Transverse colon (tissue), 4 donors: Measurements from ENCODE around the gene NRCAM. TPM values are rescaled to one million over a fixed set of nuclear protein-coding genes. Genes with fewer than 3 reads are reported as not detected.

Experiments used
- DNase-seq: peaks from one replicate; pipeline ENCODE4 v3.0.0-alpha.2; 2019
- H3K27ac ChIP-seq, 4 donors: fragments of 200-600 bp; sonication (generic); 2 replicates each; pipeline ENCODE4 v1.5.1; 2016 to 2018; ENCODE audit warnings: inconsistent platforms in 4 of 4
- H3K27me3 ChIP-seq: fragments of 200-600 bp; sonication (generic); 2 replicates; pipeline ENCODE4 v1.5.1; 2017; ENCODE audit warnings: inconsistent platforms
- H3K36me3 ChIP-seq, 4 donors: fragments of 200-600 bp; sonication (generic); 2 replicates each; pipeline ENCODE4 v1.5.1; 2017 to 2019; ENCODE audit warnings: inconsistent platforms in 4 of 4
- H3K4me1 ChIP-seq, 4 donors: fragments of 200-600 bp; sonication (generic); 2 replicates each; pipeline ENCODE4 v1.5.1; 2017 to 2020; ENCODE audit warnings: inconsistent platforms in 4 of 4
- H3K4me3 ChIP-seq, 4 donors: fragments of 200-600 bp; sonication (generic); 1 replicate in 1 of 4; 2 replicates in 3 of 4; pipeline versions ENCODE4 v1.5.1 to v1.6.1; 2017 to 2019; ENCODE audit warnings: inconsistent platforms in 4 of 4
- H3K9me3 ChIP-seq, 2 donors: fragments of 200-600 bp; sonication (generic); 2 replicates each; pipeline ENCODE4 v1.5.1; 2017 to 2019; ENCODE audit warnings: inconsistent platforms in 2 of 2
- EP300 ChIP-seq: sonication (generic); formaldehyde crosslinking; IDR thresholded peaks from one replicate; pipeline ENCODE4 v1.6.1; 2017; ENCODE audit warnings: antibody characterized with exemption, low read depth
- POLR2A ChIP-seq: fragments of 450-650 bp; IDR thresholded peaks from one replicate; pipeline ENCODE4 v1.6.1; 2016; ENCODE audit warnings: antibody characterized with exemption, mild to moderate bottlenecking, moderate library complexity
- POLR2AphosphoS5 ChIP-seq, 3 donors: sonication (generic); formaldehyde crosslinking; IDR thresholded peaks; one replicate each; pipeline ENCODE4 v1.6.1; 2016; ENCODE audit warnings: antibody characterized with exemption in 3 of 3
- WGBS, 2 donors: methylation state at CpG; one replicate each; pipeline ENCODE4 v1.1.5; 2018; ENCODE audit warnings: low coverage in 1 of 2; 5-methylcytosine and 5-hydroxymethylcytosine counted together
- in situ Hi-C, 4 donors: fragments of 200-750 bp; cut with MboI; loops; one replicate each; pipeline versions ENCODE4 v1.15.0 to v1.15.1; 2017; ENCODE audit warnings: low sequenced_read_pairs in 3 of 4, low pct_ligation_motif_present in 1 of 4, low pct_unique_long_range_greater_than_20kb in 1 of 4
- intact Hi-C: fragments of 100-400 bp; cut with DNase I; formaldehyde crosslinking; loops from one replicate; pipeline ENCODE4 v1.15.1; 2023; ENCODE audit warnings: low total_unique reads
- total RNA-seq, 4 donors: library from RNA; depleted of rRNA; stranded (reverse); fragments of >200 nt; gene quantifications; one replicate each; pipeline ENCODE4 v1.1.0, GENCODE V29; 2016
- TF ChIP-seq, protein P1 (sequence below), 5 experiments: fragments of 200-600 bp in 3 of 5; fragments of 450-650 bp in 2 of 5; sonication (generic) in 3 of 5; IDR thresholded peaks; 1 replicate in 2 of 5; 2 replicates in 3 of 5; pipeline ENCODE4 v1.5.1; 2016 to 2017; ENCODE audit warnings: antibody characterized with exemption in 5 of 5, inconsistent platforms in 3 of 5, mild to moderate bottlenecking in 2 of 5, moderate library complexity in 1 of 5

NRCAM gene
- total RNA-seq, 4 donors from 2014 or later, result 0.60 to 2.5 (median 1.8) TPM

DNA sequence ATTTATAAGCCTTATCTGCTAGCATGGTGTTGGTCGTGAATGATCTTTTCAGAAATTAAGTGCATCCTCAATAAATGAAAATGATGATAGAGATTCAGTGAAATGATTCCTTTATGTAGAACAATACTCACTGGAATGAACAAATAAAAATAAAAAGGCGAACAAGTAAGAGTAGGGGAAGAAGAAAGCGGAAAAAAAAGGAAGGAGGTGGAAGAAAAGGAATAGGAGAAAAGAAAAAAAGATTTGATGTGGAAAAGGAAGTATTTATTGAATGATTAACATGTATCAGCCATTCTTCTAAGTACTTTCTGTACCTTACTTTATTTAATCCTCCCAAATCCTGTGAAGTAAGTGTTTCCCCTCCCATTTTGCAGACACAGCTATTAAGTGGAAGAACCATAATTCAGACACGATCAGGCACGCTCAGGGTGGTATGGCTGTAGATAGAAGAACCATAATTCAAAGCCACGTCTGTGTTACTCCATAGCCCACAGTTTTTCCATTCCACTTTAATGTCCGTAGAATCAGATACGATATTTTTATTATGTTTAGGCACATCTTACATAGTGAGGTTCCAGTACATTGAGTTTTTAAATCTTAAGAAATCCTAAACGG lies 169.8 kb downstream of the NRCAM start:
- Histone ChIP-seq H3K4me1 (peaks cover 0 to 5% (median 0%) of the 10 kb centered on the region in 4 donors), H3K36me3 (no peaks in the 10 kb centered on the region), H3K27me3 (no peaks in the 10 kb centered on the region), H3K27ac (no peak overlapping the region), H3K4me3 (no peak overlapping the region), H3K9me3 (no peaks in the 10 kb centered on the region)
- no peak for DNase-seq
- intact Hi-C loops (no loop called here), in situ Hi-C loops (no loop called here)
- TF ChIP-seq EP300 (no peak), POLR2A (no peak), POLR2AphosphoS5 (IDR thresholded peaks at IDR 0.05) (no peak)
- WGBS, 2 donors, result 78 to 80% methylated on average over 9 of the region's 9 CpGs

DNA sequence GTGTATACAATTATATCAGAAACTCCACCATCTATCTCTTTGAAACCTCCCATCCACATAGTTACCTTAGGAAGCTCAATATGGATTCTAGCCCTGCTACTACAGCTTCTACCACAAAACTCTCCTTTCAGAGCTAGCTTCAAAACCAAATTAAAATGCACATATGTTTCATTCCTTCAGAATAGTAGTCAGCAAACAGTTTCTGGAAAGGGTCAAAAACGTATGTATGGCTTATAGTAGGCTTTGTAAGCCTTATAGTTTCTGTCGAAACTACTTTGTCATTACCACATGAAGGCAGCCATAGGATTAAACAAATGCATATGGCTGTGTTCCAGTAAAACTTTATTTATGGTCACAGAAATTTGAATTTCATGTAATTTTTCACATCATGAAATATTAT lies 170.5 kb downstream of the NRCAM start:
- 74 to 78% methylated on average over 2 of the region's 2 CpGs for WGBS, 2 donors
- in situ Hi-C loops, result no loop called here

DNA sequence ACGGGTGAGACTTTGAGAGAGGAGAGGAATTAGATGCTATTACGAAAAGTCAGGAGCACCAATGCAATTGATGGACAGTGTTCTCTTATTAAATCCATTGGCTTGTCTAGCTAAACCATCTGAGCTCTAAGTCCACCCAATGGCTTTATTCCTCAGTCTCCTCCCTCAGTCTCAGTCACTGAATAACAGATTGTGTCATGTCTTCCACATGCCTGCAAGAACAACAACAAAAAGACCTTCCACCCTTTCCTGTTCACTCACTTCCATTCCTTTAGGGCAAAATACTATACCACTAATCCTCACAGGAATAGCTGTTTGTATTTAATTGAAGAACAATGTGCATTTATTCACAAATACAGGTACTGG lies 171.2 kb downstream of the NRCAM start:
- in situ Hi-C loops, result no loop called here
- no peak for DNase-seq
- Histone ChIP-seq H3K4me1 (peaks cover 0 to 4% (median 0%) of the 10 kb centered on the region in 4 donors), H3K9me3 (no peaks in the 10 kb centered on the region), H3K4me3 (no peak overlapping the region), H3K27me3 (no peaks in the 10 kb centered on the region), H3K27ac (no peak overlapping the region), H3K36me3 (no peaks in the 10 kb centered on the region)
- TF ChIP-seq POLR2AphosphoS5 (IDR thresholded peaks at IDR 0.05) (no peak), POLR2A (no peak), EP300 (no peak)
- TF ChIP-seq, protein P1, sequence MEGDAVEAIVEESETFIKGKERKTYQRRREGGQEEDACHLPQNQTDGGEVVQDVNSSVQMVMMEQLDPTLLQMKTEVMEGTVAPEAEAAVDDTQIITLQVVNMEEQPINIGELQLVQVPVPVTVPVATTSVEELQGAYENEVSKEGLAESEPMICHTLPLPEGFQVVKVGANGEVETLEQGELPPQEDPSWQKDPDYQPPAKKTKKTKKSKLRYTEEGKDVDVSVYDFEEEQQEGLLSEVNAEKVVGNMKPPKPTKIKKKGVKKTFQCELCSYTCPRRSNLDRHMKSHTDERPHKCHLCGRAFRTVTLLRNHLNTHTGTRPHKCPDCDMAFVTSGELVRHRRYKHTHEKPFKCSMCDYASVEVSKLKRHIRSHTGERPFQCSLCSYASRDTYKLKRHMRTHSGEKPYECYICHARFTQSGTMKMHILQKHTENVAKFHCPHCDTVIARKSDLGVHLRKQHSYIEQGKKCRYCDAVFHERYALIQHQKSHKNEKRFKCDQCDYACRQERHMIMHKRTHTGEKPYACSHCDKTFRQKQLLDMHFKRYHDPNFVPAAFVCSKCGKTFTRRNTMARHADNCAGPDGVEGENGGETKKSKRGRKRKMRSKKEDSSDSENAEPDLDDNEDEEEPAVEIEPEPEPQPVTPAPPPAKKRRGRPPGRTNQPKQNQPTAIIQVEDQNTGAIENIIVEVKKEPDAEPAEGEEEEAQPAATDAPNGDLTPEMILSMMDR (IDR thresholded peaks at IDR 0.05), result no peak
- WGBS, 2 donors, result 83 to 100% methylated on average over 2 of the region's 2 CpGs
- intact Hi-C loops, result no loop called here

More for the DNA sequence above, 170.5 kb downstream of the NRCAM start:
- peaks cover 0 to 5% (median 0%) of the 10 kb centered on the region in 4 donors for H3K4me1 ChIP-seq
- no peak for DNase-seq
- no peak overlapping the region for H3K4me3 ChIP-seq
- no peaks in the 10 kb centered on the region for H3K9me3 ChIP-seq
- intact Hi-C loops, result no loop called here
- H3K27ac ChIP-seq, result no peak overlapping the region
- H3K36me3 ChIP-seq, result no peaks in the 10 kb centered on the region
- no peaks in the 10 kb centered on the region for H3K27me3 ChIP-seq
- TF ChIP-seq POLR2AphosphoS5 (IDR thresholded peaks at IDR 0.05) (no peak), POLR2A (no peak), EP300 (no peak)
- TF ChIP-seq, protein P1 (IDR thresholded peaks at IDR 0.05), result no peak

DNA sequence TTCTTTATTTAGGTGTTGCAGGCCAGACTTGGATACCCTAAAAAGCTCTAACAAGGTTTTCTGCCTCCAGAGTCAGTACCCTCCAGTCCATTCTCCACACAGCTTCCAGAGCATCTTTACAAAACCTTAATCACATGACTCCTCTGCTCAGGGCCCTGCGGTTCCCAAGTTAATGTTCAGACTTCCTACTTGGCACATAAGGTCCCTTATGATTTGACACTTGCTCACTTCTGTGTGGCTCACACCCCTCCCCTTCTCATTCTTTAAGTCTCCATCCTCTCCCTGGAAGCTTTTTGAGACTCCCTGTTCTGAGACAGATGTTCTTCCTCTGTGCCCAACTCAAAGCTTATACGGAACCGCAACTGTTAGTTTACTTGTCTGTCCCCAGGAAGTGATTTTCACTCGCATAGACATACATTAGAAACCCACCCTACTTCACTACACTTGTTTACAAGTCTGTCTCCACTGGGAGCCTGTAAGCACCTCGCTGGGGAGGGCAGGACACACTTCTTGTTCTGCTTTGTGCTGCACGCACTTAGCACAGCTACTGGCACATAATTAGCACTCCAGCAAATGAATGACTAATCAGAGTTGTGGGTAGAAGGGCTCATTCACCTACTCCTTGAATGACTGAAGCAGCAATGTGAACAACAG lies 171.8 kb downstream of the NRCAM start:
- H3K9me3 ChIP-seq, result no peaks in the 10 kb centered on the region
- H3K27me3 ChIP-seq, result no peaks in the 10 kb centered on the region
- whole genome bisulfite sequencing, 2 donors, result 58 to 73% methylated on average over 4 to 6 of the region's 6 CpGs
- DNase-seq, result no peak
- no peak overlapping the region for H3K27ac ChIP-seq
- intact Hi-C loops, result no loop called here
- TF ChIP-seq EP300 (no peak), POLR2AphosphoS5 (IDR thresholded peaks at IDR 0.05) (no peak), POLR2A (no peak)
- TF ChIP-seq, protein P1 (IDR thresholded peaks at IDR 0.05), result no peak
- no peaks in the 10 kb centered on the region for H3K4me1 ChIP-seq
- no peaks in the 10 kb centered on the region for H3K36me3 ChIP-seq
- in situ Hi-C loops, result no loop called here
- H3K4me3 ChIP-seq, result no peak overlapping the region
